GM18951 (cell line): Measurements from ENCODE around the gene ECT2.
"Not testable (repeated sequence)": the region's sequence is repeated elsewhere in the genome, so short reads cannot be mapped to it uniquely, and the experiment has no call there.

Experiments used
- POLR2A ChIP-seq: IDR thresholded peaks from 4 replicates; pipeline ENCODE4 v1.6.1; 2011; ENCODE audit warnings: mild to moderate bottlenecking; ENCODE audit not compliant: insufficient read length, insufficient read depth; ENCODE audit errors: extremely low read depth
- in situ Hi-C: fragments of 300-500 bp; cut with MboI; formaldehyde crosslinking; loops from one replicate; pipeline ENCODE4 v1.12.0; 2022; ENCODE audit warnings: low sequenced_read_pairs, mixed read lengths, inconsistent platforms; ENCODE audit not compliant: unreplicated experiment

The ECT2 gene, protein sequence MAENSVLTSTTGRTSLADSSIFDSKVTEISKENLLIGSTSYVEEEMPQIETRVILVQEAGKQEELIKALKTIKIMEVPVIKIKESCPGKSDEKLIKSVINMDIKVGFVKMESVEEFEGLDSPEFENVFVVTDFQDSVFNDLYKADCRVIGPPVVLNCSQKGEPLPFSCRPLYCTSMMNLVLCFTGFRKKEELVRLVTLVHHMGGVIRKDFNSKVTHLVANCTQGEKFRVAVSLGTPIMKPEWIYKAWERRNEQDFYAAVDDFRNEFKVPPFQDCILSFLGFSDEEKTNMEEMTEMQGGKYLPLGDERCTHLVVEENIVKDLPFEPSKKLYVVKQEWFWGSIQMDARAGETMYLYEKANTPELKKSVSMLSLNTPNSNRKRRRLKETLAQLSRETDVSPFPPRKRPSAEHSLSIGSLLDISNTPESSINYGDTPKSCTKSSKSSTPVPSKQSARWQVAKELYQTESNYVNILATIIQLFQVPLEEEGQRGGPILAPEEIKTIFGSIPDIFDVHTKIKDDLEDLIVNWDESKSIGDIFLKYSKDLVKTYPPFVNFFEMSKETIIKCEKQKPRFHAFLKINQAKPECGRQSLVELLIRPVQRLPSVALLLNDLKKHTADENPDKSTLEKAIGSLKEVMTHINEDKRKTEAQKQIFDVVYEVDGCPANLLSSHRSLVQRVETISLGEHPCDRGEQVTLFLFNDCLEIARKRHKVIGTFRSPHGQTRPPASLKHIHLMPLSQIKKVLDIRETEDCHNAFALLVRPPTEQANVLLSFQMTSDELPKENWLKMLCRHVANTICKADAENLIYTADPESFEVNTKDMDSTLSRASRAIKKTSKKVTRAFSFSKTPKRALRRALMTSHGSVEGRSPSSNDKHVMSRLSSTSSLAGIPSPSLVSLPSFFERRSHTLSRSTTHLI

DNA sequence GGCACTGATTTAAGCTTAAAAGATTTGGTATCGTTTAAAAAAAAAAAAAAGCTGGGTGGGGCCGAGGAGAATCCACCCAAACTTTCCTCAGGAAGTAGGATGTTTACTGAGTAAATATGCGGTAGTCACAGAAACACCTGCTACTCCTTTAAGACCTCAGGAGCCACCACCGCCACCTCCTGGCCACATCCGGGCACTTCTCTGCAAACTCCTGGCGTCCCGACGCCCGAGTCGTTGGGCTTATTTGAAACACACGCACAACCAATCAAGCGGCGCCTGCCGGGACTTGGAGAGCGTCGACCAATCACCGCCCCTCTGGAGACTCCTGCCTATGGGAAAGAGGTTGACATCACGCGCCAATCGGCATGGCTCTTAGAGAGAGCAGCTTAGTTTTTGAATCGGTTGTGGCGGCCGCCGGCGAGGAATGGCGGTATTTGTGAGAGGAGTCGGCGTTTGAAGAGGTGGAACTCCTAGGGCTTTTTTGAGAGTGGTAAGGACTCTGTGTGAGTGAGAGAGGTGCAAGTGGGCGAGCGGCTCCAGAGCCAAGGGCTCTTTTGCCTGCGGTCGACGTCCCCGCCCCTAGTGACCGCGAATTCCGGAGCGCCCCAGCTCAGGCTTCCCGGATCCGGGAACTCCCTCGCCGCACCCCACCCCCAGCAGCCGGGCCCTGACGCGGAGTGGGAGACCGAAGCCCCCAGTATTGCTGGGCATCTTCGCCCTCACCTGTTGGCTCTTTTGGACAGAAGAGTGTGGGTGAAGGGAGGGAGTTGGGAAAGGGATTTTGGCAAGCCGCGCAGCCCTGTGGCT lies at the start of gene ECT2:
Gene ECT2 (plus strand): TSS at position 359 of the 807 bp plus-strand sequence. CDS start 3,805 bp downstream, outside the sequence.
- in situ Hi-C loops = no loop called here
- TF ChIP-seq POLR2A = peak; percentile 69

DNA sequence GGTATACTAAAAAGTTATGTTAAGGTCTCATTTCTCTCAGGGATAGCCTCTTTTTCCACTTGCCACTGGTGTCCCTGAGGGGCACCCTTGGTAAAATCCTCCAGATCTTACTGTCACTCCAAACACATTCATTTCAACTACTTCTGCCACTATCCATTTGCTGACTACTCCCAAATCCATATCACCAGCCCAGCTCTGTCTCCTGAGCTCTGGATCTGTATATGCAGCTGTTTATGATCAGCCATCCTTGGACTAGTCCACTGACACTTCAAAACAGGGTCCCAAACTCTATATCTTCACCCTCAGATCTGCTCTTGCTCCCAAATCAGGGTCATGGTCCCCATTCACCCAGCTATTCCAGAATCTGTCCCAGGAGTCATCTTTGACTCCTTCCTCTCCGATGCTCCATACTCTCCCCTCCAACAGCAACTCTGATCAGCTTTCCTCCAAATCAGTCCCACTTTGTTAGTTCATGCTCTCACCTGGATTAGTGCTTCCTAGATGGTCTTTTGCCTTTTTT lies 49.5 kb upstream of the ECT2 start:
- TF ChIP-seq POLR2A = no peak

DNA sequence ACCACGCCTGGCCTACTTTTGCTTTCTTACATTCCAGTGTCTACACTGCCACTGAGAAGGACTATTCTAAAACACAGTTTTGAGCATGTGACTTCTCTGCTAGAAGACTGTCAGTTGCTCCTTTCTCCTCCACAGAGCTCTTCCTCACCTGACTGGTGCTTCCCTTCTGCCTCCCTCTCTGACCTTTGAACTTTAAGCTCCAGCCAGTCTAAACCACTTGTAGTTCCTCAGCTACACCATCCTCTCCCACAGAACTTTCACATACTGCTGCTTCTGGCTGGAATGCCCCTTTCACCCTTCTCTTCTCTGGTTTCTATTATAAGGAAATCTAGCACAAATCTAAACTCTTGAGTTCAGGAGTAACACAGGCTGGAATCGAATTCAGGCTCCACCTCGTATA lies 48.8 kb upstream of the ECT2 start:
- in situ Hi-C loops = no loop called here
- no peak for TF ChIP-seq POLR2A

More for the DNA sequence above, 49.5 kb upstream of the ECT2 start:
- in situ Hi-C loops = no loop called here

GRCh38 chr3:172702256-172702655 lies 48.3 kb upstream of the ECT2 start:
- TF ChIP-seq POLR2A = no peak
- in situ Hi-C loops = no loop called here

DNA sequence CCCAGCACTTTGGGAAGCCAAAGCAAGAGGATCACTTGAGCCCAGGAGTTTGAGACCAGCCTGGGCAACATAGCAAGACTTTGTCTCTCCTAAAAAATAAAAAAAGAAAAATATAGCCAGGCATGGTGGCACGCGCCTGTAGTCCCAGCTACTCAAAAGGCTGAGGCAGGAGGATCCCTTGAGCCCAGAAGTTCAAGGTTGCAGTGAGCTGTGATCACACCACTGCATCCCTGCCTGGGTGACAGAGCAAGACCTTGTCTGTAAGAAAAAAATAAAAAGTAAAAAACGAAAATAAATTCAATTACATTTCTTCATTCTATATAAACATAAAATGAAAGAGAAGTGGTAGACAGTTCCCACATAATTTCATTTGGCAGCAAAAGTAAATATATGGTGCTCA lies 47.8 kb upstream of the ECT2 start:
- in situ Hi-C loops = not testable (repeated sequence)

DNA sequence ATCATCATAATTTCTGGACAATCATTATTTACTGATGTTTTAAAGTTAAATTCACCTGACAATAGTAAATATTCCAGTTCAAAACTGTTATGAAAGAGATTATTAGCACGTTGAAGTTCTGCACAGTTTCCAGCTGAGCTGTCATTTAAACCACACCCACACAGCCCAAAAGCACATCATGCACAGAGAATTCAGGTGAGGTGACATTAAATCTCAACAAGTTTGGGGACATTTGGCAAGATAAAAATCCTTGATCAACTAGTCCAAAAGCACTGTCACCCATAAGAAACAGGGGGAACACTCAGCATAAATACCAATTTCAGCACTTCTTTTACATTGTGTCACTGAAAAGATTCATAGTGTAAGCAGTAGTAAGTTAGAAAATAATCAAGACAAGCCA lies 46.5 kb upstream of the ECT2 start:
- in situ Hi-C loops = no loop called here
- TF ChIP-seq POLR2A = no peak

DNA sequence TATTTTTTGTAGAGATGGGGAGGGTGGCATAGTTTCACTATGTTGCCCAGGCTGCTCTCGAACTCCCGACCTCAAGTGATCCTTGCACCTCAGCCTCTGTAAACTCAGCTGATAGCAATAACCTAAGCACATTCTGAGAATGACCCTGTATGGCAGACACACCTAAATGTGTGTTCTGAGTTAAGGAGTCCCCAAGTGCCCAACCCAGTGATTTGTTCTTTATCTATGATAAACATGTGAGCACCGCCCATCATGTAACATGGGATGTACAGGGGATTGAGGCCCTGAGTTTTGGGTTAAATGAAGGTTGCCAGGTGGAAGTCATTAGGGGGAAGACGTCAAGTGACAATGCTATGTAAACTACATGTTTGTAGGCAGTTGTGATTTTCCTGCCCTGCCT lies 45.4 kb upstream of the ECT2 start:
- no peak for TF ChIP-seq POLR2A
- in situ Hi-C loops = no loop called here

DNA sequence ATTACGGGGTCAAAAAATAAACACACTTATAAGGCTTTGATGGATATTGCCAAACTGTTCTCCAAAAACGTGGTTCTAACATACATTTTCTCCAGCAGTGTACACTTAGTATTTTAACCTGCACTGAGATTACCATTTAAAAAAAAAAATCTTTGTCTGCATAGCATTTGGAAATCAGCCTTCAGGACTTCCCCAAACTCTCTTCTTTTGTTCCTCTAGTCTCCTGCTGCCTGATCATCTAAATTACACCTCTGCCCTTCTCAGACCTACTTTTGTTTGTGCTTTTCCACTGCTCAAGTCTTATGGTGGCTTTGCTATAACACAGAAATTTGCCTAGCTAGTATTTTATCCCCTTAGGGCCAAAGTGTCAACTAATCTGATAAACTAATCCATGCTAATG lies 43.5 kb upstream of the ECT2 start:
- in situ Hi-C loops = no loop called here
- no peak for TF ChIP-seq POLR2A

GRCh38 chr3:172707967-172708366 lies 42.6 kb upstream of the ECT2 start:
- in situ Hi-C loops = no loop called here
- TF ChIP-seq POLR2A = no peak

DNA sequence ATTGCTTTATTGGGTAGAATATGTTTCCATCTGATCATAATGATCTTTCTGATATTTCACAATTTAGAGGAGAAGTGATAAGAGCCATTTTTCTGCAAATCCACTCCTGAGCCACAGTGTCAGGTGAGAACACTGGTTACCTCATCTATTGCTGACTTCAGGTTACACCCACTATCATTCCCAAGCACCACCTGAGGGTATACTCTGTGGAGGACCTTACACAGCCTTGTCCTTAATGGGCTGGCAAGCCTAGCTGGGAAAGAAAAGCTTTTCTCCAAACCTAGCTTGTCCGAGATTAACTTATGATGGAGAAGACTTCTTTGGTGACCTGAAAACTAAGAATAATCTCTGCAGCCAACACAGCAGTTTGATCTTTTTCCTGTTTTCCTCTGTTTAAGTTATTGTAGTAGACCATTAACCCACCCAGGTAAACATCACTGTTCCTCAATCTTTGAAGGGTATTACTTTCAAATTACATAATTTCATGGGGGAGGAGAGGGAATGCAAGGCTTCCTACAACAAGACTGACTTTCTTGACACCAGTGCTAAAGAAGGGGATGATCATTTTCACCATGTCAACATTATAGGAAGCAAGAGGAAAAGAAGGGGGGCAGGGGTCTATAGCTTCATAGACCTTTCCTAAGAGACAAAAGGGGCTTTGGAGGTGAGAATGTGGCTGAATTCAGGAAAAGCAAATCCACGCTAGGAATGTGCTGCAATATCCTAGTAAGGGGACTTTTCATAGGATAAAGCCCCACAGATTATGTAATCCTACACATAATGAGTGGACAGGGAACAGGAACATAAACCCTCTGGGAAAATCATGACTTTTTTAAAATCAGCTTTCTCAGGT lies 41.4 kb upstream of the ECT2 start:
- TF ChIP-seq POLR2A = no peak
- in situ Hi-C loops = no loop called here

- in situ Hi-C loops = no loop called here
- no peak for TF ChIP-seq POLR2A
These were observed 40.5 kb upstream of the ECT2 start for GRCh38 chr3:172709774-172710663.
